CD4-positive, alpha-beta T cell treated with Interleukin-4 for 1 hour (primary cell): Measurements from ENCODE around the gene PIP5KL1.
A peak's percentile ranks its signal among the peaks of the same experiment; 100 is the strongest.

Experiments used
- DNase-seq, 2 donors: peaks; one replicate each; pipeline ENCODE4 v3.0.0-alpha.2; 2020 to 2022

The PIP5KL1 gene

GRCh38 chr9:127947841-127948710 lies 17.5 kb upstream of the PIP5KL1 start:
- no peak for DNase-seq

- no peak for DNase-seq
These were observed 16.2 kb upstream of the PIP5KL1 start for GRCh38 chr9:127946728-127947127.

DNA sequence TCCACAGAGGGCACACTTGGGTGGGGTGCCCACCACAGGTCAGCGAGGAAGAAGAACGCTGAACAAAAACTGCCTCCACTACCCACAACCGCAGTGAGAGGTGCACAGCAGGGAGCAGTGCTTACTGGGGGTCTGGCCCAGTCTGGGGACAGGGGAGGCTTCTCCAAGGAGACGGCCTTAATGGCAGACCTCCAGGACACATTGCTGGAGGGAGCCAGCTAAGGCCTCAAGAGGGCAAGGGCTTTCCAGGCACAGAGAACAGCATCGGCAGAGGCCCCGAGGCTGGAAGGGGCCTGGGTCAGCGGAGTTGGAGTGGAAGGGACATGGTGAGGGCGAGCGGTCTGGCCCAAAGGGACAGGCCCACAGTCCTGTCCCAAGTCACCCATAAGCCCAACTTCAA lies 15.4 kb upstream of the PIP5KL1 start:
- DNase-seq = no peak

DNA sequence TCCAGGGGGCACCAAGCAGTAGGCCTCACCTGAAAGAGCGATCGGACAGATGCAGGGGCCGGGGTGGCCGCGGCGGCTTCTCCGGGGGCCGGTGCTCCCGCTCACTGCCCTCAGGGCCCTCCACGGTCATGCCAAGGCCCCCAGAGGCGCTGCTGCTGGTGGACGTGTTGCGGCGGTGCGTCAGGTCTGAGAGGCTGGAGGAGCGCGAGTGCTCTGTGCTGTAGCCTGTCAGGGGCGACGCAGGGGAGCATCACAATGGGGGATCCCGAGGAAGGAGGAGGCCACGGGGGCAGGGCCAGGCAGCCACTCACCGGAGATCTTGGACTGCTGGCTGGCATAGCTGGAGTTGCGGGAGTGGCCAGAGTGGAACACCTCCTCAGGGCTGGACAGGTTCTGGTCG lies 14.8 kb upstream of the PIP5KL1 start:
- no peak for DNase-seq

DNA sequence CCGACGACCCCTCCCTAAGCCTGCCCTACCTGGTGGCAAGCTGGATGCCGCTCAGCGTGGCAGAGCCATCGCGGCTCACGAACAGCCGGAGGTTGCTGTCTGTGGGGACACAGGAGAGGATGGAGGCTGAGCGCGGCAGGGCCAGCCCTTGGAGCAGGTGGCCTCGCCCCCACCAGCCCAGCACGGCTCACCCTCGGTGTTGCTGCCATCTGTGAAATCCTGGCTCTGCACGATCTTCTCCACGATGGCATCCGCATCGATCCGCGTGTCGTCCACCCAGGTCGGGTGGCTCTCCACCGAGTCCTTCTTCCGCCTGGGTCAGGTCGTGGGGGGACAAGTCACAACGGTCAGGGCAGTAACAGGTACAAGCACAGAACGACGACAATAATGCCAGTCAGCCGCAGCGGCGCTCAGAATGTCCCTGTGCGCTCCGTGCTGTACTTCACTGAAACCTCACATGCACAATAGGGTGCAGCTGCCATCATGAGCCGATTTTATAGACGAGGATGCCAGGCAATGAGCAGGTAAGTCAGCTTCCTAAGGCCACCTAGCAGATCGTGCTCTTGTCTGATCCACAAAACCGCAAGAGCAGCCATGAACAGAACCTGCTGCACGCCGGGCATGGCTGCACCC lies 14.1 kb upstream of the PIP5KL1 start:
- no peak for DNase-seq

GRCh38 chr9:127943731-127944144 lies 13.2 kb upstream of the PIP5KL1 start:
- peak; percentile 77 to 83 for DNase-seq

GRCh38 chr9:127943011-127943662 lies 12.6 kb upstream of the PIP5KL1 start:
- DNase-seq = no peak

DNA sequence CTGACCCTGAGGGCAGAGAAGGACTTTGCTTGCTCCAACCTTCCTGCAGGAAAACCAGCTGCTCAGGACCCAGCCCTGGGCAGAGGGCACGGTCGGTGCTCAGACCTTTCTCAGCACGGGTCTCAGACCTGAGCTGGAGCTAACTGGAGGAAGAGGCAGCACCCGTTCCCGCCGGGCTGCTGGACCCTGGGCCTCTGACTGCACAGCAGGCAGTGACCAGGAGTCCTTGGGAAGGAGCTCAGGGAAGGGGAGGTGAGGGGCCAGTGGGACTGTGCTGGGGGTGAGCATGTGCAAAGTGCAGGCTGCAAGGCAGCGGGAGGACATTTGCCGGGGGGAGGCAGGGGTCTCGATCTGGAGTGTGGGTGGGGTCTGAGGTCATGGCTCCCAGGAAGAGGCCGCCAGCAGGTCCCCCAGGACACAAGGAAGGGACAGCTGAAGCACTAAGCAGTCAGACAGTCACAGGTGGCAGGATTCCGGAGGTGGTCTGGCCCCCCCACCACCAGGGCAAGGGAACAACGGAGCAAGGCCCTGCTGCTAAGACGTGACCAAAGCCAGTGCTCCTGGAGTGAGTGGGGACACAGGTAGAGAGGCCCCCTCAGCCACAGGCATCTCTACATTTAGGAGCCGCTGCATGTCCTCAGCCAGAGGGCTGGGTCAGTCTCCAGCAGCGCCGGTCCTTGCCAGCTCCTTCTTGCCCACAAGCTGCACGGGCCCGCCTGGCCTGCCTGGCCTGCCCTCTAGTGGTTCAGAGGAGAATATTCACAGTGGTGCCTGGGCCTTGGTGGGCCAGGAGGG lies 11.8 kb upstream of the PIP5KL1 start:
- DNase-seq = peak; percentile 59 to 61

- no peak for DNase-seq
These were observed 11.3 kb upstream of the PIP5KL1 start for GRCh38 chr9:127941961-127942215.

DNA sequence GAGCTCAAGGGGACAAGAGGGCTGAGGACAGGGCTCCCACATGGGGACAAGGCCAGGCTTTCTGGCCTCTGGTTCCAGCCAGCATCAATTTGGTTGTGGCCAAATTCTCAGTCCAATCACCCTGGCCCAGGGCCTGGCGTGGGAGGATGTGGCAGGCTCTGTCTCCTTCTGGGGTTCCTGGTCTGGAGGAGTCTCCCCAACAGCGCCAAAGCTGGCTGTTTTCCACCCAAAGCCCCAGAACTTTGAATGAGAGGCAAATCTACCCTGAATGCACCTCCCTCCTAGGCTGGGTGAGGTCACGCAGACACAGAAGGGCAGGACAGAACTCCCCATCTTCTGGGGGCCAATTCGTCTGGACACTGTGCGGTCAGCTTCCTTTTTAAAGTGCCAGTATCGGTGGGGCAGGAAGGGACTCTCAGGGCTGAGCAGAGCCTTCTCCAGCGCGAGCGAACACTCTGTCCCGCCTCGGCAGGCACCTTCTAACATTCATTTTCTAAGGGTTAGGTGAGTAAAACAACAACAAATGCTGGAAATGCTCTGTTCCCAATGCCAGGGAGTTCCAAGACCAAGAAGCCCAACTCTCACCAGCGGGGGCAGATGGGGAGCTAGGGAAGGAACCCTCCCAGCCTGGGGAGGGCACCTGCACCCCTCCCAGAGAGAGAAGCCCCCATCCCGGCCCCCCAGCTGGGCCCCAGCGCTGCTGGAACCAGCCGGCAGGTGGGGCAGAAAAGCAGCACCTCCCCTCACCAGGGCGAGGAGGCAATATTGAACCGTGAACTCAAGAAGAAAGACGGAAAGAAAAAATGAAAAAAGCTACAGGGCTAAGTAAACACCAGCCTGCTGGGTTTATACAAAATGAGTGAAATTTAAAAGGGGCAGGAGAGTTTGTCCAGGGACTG lies 10.7 kb upstream of the PIP5KL1 start:
- no peak for DNase-seq

GRCh38 chr9:127940593-127940992 lies 10.0 kb upstream of the PIP5KL1 start:
- no peak for DNase-seq

- no peak for DNase-seq
These were observed 7.7 kb upstream of the PIP5KL1 start for GRCh38 chr9:127938298-127938690.

- peak; percentile 86 to 89 for DNase-seq
These were observed 7.1 kb upstream of the PIP5KL1 start, which contains the start of gene DPM2 for GRCh38 chr9:127937388-127938297. DPM2 (minus strand) TSS chr9:127937854; CDS start chr9:127937820, 34 bp downstream.

GRCh38 chr9:127937056-127937387 lies 6.4 kb upstream of the PIP5KL1 start:
- no peak for DNase-seq

GRCh38 chr9:127936347-127936852 lies 5.8 kb upstream of the PIP5KL1 start:
- no peak for DNase-seq

GRCh38 chr9:127935765-127936221 lies 5.2 kb upstream of the PIP5KL1 start:
- DNase-seq = no peak

GRCh38 chr9:127934986-127935385 lies 4.4 kb upstream of the PIP5KL1 start:
- no peak for DNase-seq

GRCh38 chr9:127934248-127934647 lies 3.7 kb upstream of the PIP5KL1 start:
- no peak for DNase-seq

- peak in 1 of 2 donors; percentile 43 for DNase-seq
These were observed 710 bp upstream of the PIP5KL1 start for GRCh38 chr9:127931092-127931881.

DNA sequence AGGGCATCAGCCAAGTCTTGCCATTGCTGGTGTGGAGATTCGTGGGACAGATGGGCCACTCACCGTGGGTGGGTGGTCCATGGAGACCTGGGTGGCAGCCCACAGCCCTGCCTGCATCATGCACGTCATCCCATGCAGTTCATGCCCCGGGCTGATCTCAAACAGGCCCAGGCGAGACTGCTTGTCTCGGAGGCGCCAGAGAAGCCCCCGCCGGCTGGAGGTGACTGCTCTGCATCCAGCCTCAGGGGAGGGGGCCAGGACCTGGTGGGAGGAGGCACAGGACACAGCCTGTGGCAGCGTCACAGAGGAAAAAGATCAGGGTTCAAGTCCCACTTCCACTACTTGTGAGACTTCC lies 975 bp downstream of the PIP5KL1 start:
- no peak for DNase-seq
